Midbrain (tissue), 1 donor: Measurements from ENCODE around the gene CETN2.
"Not testable (repeated sequence)": the region's sequence is repeated elsewhere in the genome, so short reads cannot be mapped to it uniquely, and the experiment has no call there.

Source experiments
- DNase-seq: peaks from one replicate; lab custom pipeline; 2025; lab: John Stamatoyannopoulos, UW

The CETN2 gene

DNA sequence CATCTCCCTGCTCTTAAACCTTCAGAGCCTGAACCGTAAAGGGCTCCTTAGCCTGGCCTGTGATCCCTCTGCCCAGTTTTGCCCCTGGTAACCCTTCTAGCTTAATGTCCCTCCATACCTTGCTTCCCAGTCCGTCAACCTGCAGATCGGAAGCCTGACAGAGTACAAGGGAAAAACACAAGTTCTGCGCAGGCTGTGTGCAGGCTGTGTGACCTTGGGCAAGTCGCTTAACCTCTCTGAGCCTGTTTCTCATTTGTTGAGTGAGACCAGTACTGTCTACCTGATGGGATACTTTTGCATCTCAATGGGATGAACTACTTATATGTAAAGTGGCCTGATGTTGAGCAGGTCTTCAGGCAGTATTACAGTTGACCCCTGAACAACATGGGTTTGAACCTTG, 2.0 kb upstream of the CETN2 start:
- DNase-seq = no peak

DNA sequence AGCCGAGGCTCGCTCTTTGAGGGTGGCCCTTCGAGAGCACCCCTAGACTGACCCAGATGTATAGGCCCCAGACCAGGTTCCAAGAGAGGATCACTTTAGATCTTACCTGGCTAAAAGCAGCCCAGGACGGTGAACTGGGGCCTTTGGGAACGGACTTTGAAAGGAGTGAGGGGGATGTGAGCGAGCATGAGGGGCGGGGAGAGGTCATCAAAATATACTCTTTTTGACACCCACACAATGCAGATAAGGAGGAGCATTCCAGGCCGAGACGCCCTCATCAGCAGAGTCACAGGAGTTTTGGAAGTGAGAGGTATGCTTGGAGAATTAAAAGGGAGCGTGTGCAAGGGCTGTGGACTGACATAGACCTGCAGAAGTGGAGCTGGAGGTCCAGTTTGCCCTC, 834 bp upstream of the CETN2 start:
- DNase-seq = no peak

DNA sequence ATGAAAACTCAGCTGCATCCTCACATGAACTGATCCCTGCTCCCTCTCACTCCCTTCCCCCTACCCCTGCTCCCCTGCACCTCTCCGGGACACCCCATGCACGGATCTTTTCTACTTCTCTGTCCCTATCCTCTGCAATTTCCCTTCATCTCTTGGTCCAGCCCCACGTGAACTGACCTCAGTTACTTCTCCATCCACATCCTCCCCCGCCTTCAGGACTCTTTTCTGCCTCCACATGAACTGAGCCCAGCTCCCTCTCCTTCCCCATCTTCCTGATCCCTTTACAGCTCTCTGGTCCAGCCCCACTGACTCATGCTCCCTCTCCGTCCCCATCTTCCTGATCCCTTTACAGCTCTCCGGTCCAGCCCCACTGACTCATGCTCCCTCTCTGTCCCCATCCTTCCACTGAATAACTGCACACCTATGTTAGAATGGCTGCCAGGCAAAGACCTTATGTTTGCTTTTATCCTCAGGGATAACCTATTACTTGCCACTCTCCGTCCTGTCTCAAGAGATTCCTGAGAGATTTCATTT, 5.6 kb downstream of the CETN2 start:
- no peak for DNase-seq

DNA sequence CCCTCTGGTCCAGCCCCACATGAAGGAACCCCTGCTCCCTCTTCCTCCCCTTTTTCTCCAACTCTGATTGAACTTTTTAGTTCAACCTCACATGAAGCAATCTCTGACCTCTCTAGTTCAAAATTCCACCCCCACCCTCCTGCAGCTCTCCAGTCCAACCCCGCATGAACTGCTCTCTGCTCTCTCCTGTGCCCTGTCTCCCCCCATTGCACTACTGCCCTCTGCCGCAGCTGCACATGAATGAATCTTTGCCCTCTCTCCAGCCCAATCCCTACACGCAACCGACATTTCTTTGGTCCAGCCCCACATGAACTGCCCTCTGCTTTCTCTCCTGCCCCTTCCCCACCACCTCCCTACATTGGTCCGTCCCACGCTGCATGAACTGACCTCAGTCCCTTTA, 6.9 kb downstream of the CETN2 start:
- DNase-seq = no peak

DNA sequence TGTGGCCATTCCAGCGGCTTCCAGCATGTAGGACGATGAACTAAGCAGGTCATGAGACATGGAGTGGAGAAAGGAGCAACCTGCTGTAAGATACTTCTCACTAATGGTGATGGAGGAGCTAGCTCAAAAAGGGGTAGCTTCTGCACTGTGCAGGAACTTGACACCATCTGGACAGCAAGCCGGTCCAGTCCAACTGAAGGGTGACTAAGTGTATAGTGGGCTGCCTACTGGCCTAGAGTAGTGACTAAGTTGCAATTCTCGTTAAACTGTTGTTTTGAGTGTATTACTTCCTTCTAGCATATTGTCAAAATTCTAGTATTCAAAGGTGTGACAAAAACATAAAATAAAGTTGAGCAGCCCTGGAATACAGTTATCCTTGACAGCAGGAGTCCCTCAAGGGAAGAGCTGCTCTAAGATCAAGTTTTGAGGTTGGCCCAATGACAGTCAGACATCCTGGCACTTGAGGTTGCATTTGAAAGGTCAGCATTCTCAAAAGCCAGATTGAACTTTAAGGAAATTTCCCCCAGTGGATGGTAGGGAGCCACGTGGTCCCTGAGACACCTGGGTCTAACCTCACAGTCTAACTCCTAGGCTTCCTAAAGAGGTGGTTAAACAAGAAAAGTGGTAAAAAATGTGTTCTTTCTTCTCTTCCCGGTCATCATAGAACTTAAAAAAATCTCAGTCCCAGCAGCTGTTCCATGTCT, 8.0 kb downstream of the CETN2 start:
- DNase-seq = no peak

DNA sequence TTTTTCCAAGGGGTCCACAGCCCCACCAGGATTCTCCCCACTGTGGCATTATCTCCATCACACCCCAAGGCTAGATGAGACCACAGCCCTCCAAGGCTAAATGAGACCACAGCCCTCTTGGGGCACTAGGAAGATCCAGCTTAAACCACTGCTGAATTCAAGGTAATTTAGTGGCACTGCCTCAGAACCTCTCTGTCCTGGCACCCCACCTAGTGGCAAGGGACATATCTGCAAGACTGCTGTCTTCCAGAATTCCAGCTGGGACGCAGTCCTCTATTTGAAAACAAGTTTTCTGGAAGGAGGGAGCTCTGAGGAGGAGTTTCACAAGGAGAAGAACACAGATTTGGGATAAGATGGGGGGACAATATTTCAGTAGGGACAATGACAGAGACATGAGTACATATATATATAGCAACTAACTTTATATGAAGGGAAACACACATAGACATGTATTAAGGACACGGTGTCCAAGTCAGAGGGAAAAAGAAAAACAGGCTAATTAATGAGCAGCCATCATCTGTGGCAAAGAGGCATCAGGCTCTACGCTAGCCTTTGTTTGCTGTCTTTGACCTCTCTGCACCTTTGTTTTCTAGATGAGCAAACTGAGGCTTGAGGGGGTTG, 9.3 kb downstream of the CETN2 start:
- DNase-seq = no peak

DNA sequence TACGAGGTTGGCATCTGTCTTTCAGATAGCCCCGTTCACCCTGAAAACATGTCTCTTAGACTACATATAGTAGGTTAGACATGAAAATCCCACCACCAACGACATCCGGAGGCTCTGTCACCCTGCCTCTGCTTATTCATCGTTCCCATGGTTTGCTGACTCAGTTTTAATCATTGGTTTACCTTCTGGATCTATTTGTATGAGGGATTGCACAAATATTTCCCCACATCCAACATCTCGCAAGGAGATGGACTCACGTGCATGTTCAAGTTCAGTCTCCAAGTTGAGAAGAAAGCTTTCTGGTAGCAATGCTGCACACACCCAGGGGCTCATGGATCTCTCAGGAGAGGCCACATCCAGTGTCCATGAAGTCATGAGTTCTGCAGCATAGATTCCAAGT, 10.8 kb downstream of the CETN2 start:
- no peak for DNase-seq

DNA sequence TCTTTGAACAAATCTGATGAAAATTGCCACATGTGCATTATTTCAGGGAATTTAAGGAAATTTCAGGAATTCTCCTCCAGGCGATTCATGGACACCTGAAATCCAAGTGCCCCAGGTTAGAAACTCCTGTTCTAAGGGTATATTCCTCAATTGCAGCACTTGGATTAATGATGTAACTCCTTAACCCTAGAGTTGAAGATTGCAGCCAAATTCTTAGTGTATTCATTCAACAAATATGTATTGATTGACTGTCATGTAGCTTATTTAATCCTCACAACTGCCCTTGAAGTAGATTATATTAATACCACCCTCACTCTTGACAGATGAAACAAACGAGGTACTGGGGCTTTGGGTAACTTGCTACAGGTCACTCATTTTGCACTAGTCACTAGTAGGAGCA, 11.3 kb downstream of the CETN2 start:
- DNase-seq = no peak

DNA sequence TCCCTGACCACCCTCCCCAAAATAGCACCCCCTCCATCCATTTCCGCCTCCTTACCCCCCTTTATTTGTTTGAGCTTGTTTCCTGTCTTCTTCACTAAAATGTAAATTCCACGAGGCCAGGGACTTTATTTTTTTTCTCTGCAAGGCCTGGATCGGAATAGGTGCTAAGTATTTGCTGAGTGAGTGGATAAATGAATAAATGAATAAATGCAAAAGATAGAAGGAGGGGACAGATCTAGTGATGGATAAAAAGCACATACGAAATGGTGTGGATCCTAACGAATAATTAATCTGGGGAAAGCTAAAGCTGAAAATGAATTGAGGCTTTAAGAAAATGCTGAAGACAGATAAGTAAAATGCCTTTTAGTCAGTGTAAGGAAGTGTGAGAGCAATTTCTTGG, 12.2 kb downstream of the CETN2 start:
- DNase-seq = no peak

DNA sequence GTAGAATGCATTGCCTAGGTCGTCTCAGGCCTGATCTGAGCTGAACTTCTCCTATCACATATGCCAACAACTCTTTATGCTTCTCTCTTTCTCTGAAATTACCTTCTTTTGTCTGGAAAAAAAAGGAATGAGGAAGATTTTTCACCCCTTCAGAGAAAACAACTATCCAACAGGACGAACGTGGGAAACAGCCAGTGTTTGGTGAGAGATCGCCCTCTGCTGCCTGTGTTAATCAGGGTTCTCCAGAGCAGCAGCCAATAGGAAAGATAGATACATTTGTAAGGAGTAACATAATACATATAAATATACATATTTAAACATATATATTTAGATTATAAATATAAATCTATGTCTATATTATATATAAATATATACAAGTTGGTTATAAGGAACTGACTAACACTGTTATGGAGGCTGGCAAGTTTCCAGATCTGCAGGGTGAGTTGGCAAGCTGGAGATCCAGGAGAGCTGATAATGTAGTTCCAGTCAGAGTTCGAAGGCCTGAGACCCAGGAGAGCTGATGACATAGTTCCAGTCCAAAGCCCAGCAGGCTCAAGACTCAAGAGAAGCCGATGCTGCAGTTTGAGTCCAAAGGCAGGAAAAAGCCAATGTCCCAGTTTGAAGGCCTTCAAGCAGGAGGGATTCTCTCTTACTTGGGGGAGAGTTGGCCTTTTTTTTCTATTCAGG, 13.3 kb downstream of the CETN2 start:
- DNase-seq = peak; percentile 46

DNA sequence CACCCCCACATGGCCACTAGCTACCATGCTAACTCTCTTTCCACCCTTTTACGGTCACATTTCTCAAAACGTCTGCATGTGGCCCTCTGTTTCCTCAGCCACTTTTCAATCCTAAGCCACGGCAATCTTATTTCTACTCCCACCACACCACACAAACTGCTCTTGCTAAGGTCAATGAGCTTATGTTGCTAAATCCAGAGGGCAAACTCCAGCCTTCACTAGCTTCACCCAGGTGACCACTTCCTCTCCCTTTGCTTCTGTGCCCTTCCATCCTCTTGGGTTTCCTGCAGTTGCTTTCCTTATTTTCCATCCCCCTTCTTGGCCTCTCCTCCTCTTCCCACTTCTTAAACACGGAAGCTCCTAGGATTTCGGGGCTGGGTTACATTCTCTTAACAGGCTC, 16.5 kb downstream of the CETN2 start:
- no peak for DNase-seq

DNA sequence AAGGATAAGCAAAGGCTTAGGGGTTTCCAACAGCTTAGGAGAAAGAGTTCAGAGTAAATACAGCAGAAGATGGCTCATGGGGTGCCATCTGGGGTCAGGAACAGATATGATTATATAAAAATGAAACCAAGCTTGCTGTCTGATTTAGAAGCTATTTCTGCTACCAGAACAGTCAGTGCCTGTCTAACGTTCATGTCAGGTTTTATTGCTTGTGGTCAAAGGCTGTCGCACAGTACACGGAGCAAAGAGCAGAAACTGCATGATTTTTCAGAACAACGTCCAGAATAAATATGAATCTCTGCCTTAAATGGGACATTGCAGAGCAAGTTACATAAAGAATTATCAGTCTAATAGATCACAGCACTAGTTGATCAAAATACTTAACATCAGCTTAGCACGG, 17.4 kb downstream of the CETN2 start:
- DNase-seq = no peak

DNA sequence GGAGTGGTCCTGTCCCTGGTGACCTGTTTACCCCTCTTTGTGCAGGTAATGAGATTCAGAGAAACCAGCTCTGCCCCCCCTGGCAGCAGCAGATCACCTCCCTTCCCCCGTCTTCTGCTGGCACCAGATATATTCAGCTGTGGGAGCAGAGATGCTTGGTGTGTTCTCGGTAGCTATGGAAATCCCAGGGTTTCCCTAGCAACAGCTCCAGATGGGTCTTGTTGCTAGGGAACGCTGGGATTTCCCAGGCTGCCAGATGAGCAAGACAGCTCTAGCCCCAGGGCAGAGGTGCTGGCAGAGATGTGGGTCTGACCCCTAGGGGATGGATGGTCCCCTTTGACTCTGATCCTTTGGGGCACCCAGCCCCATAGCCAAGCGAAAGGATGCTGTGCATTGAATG, 20.2 kb downstream of the CETN2 start:
- DNase-seq = peak; percentile 1

DNA sequence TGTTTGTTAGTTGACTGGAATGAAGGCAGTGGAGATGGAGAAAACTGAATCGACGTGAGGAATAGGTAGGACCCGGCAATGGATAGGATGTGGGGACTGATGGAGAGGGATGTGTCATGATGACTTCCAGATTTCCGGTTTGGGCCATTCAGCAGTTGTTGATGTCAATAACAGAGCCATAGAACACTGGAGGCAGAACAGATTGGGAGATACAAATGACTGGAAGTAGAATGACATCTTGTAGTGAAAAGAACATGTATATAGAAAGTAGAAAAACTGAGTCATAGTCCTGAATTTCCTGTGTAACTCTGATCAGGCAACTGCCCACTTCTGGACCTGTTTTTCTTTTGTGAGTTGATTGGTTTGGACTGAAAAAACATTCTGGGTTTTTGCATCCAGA, 24.5 kb downstream of the CETN2 start:
- DNase-seq = no peak

DNA sequence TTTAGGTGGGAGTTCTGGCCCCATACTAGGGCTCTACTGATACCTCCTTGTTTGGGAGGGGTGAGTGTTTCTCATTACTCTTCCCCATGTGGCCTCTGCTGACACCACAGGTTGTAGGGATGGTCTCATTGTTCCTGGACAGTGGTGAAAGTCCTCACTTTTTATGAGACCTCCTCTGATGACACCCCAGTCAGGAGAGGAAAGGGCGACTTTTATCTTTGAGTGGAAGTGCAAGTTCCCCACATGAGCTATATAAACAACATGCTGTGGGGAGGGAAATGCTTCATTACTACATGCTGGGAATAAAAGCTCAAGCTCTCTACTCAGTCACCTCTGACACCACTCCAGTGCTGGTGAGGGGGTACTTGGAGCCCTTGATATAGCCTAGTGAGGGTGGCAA, 31.6 kb downstream of the CETN2 start:
- no peak for DNase-seq

DNA sequence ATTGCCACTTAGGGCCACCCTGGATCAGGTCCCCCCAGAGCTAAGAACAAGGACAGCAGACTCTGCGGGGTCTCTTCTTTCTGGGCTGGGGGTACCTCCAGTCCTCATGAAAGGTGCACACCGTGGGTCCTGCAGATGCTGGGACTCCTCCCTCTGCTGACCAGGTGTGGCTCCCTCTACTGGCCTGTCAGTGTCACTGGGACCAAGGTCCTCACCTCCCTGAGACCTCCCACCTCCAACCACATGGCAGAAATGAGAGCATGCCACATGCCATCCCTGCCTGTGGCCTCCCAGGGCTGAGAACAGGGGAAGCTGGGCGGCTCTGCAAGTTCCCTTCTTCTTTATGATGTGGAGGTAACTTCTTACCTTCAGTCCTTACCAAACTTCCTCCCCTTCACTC, 43.5 kb downstream of the CETN2 start:
- not testable (repeated sequence) for DNase-seq
